Measurements from ENCODE around the gene PCDHGC5. TPM values are rescaled to one million over a fixed set of nuclear protein-coding genes. Genes with fewer than 3 reads are reported as not detected.

Gene PCDHGC5
- total and polyA plus RNA-seq, 9 of the 15 experiments (the other 6 are each of a cell fraction or from before 2014, with no cell fraction given), result not detected

- in situ Hi-C loops (cut with MboI) (no loop called here), intact Hi-C loops (cut with micrococcal nuclease) (loop anchor here (5.0 to 10.0 kb wide), 3 partner anchors 88 to 275 kb away; partner anchors contain the start of genes PCDHGA11 and PCDHGA3)
- Histone ChIP-seq H3K79me2 (ENCODE audit: control insufficient read depth, insufficient read depth, low read length) (no peaks in the 10 kb centered on the region), H3K9me1 (ENCODE audit: control insufficient read depth, insufficient read depth, low read length) (peaks cover 8% of the 10 kb centered on the region), H2AFZ (ENCODE audit: low read depth, low read length) (no peak overlapping the region), H3K4me3 (no peak overlapping the region), H3K4me1 (replicated peaks in 1 of 2; ENCODE audit: control insufficient read depth in 2 of 2, insufficient read depth in 2 of 2, low read length in 2 of 2) (peaks cover 5 to 17% of the 10 kb centered on the region in 2 experiments; a peak in 3 of 5 replicates), H3K4me2 (ENCODE audit: insufficient read depth, low read length) (no peak overlapping the region), H3K36me3 (ENCODE audit: control insufficient read depth, insufficient read depth, low read length) (peaks cover 21% of the 10 kb centered on the region; the same call in 2 of the 3 replicates), H3K27ac (ENCODE audit: extremely low read depth, low read depth, low read length) (no peak overlapping the region), H3K9ac (ENCODE audit: insufficient read depth in 1 of 2, low read depth in 2 of 2, low read length in 2 of 2) (no peak overlapping the region), H4K20me1 (replicated peaks; ENCODE audit: control insufficient read depth, insufficient read depth, low read length) (no peaks in the 10 kb centered on the region), H3K27me3 (ENCODE audit: control insufficient read depth in 2 of 2, insufficient read depth in 2 of 2, low read length in 2 of 2) (peaks cover 4 to 12% of the 10 kb centered on the region in 2 experiments; a peak in 4 of 5 replicates), H3K9me3 (replicated peaks; ENCODE audit: control insufficient read depth, insufficient read depth, low read depth, low read length) (no peaks in the 10 kb centered on the region)
- DNase-seq (ENCODE audit: extremely low read depth in 1 of 4, low spot score in 3 of 4), result no peak
- BruUV-seq (replicated peaks), result no TSS peak
- no peak for TF ChIP-seq TCF7 (IDR thresholded peaks at IDR 0.05; ENCODE audit: borderline replicate concordance)
- TF ChIP-seq HNRNPLL (IDR thresholded peaks at IDR 0.05; ENCODE audit: low read depth, low read length, poor library complexity, severe bottlenecking), result no peak
- TF ChIP-seq DEAF1 (CRISPR knock-in tag; IDR thresholded peaks at IDR 0.05), result no peak
- no peak for TF ChIP-seq BACH1 (tag; IDR thresholded peaks at IDR 0.05)
- TF ChIP-seq, protein P1, sequence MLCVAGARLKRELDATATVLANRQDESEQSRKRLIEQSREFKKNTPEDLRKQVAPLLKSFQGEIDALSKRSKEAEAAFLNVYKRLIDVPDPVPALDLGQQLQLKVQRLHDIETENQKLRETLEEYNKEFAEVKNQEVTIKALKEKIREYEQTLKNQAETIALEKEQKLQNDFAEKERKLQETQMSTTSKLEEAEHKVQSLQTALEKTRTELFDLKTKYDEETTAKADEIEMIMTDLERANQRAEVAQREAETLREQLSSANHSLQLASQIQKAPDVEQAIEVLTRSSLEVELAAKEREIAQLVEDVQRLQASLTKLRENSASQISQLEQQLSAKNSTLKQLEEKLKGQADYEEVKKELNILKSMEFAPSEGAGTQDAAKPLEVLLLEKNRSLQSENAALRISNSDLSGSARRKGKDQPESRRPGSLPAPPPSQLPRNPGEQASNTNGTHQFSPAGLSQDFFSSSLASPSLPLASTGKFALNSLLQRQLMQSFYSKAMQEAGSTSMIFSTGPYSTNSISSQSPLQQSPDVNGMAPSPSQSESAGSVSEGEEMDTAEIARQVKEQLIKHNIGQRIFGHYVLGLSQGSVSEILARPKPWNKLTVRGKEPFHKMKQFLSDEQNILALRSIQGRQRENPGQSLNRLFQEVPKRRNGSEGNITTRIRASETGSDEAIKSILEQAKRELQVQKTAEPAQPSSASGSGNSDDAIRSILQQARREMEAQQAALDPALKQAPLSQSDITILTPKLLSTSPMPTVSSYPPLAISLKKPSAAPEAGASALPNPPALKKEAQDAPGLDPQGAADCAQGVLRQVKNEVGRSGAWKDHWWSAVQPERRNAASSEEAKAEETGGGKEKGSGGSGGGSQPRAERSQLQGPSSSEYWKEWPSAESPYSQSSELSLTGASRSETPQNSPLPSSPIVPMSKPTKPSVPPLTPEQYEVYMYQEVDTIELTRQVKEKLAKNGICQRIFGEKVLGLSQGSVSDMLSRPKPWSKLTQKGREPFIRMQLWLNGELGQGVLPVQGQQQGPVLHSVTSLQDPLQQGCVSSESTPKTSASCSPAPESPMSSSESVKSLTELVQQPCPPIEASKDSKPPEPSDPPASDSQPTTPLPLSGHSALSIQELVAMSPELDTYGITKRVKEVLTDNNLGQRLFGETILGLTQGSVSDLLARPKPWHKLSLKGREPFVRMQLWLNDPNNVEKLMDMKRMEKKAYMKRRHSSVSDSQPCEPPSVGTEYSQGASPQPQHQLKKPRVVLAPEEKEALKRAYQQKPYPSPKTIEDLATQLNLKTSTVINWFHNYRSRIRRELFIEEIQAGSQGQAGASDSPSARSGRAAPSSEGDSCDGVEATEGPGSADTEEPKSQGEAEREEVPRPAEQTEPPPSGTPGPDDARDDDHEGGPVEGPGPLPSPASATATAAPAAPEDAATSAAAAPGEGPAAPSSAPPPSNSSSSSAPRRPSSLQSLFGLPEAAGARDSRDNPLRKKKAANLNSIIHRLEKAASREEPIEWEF (CRISPR knock-in tag; IDR thresholded peaks at IDR 0.05), result no peak
- no peak for TF ChIP-seq BCOR (IDR thresholded peaks at IDR 0.05)
- WGBS (ENCODE audit: insufficient coverage, low coverage, missing lambda C conversion rate), result 27% methylated on average over 9 of the region's 9 CpGs
- FAIRE-seq, result no peak
- ChIA-PET POLR2A (interaction anchor here (1.0 kb wide), 1 partner anchor 25 kb away, joined by 3 read pairs; the partner anchor contains the start of gene PCDHGC4), CTCF (ENCODE audit: low intra/inter-chr PET ratio) (no interaction called here)
- no peak for ATAC-seq
These were observed 21.3 kb downstream of the PCDHGC5 start for GRCh38 chr5:141510160-141510559.

All from K562 (cell line).